ENCODE results near the gene RTTN.

RTTN gene

DNA sequence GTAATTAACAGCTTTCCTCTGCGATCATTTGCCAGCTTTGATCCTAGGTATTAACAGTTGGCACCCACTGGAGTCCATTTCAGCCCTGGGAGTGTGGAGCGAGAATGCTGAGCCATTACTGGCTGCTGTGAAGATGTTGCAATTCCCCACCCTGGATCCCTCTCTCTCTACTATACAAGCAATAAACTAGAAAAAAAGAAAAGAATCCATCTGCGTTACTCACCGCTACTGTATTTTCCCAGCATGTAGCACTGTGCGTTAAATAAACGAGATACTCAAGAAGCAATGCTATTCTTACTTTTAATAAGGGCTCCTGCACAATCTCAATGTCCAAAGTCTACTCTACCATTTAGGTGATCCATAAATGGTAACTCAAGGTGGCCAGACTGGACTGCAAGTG lies 8.5 kb downstream of the RTTN start:
- no peak for DNase-seq (ENCODE audit: low read depth)

DNA sequence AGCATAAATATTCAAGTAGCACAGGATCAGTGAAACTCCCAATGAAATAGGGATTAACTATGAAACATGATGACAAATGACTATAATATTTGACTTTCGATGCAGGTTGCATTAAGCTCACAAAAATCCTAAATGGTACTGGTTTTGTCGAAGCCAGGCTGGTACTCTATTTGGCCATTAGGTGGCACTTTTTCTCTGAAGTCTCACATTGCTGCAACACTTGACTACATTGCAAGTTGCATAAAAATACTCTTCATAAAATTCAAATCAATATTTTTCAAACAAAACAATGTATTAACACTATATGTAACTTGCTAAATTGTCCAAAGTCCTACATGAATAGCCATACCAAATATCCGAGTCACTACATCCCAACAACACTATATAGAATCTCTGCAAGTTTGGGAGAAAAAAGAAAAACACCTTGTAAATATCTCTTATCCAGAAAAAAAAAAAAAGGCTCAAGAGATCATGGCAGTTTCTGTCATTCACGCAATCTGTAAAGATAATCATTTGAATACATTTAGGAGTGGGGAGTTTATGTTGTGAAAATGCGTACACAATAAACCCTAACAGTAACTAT lies 9.5 kb downstream of the RTTN start:
- DNase-seq (ENCODE audit: low read depth): no peak

DNA sequence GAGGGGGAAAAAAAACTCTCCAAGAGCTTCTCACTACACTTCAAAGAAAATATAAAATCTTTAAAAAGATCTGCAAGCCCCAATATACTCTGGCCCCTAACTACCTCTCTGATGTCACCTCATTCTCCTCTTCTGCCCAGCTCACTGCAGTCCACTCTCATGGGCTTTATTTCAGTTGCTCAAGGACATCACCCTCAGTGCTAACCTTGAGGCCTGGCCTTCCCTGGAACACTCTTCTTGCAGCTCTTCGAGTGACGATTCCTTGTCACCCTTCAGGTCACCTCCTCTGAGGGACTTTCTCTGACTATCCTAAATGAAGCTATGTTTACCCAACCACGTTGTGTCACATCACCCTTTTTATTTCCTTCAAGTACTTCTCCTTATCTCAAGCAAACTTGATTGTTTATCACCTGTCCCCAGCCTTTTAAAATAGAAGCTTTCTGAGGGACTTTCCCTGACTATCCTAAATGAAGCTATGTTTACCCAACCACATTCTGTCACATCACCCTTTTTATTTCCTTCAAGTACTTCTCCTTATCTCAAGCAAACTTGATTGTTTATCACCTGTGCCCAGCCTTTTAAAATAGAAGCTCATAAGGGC lies 10.4 kb downstream of the RTTN start:
- no peak for DNase-seq (ENCODE audit: low read depth)

DNA sequence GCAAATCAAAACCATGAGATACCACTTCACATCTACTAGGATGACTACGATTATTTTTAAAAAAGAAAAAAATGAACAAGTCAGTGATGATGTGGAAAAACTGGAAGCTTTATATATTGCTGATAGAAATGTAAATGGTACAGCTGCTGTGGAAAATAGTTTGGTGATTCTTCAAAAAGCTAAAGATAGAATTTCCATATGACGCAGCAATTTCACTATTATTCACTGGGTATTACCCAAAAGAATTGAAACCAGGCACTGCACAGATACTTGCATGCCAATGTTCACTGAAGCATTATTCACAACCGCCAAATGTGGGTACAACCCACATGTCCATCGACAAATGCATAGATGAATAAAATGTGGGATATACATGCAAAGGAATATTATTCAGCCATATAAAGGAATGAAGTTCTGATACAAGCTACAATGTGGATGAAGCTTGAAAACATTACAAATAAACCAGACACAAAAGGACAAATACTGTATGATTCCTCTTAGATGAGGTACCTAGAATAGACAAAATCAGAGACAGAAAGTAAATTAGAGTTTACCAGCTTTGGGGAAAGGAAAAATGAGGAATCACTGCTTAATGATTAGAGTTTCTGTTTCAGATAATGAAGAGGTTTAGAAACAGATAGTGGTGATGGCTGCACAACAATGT lies 11.1 kb downstream of the RTTN start:
- no peak for DNase-seq (ENCODE audit: low read depth)

DNA sequence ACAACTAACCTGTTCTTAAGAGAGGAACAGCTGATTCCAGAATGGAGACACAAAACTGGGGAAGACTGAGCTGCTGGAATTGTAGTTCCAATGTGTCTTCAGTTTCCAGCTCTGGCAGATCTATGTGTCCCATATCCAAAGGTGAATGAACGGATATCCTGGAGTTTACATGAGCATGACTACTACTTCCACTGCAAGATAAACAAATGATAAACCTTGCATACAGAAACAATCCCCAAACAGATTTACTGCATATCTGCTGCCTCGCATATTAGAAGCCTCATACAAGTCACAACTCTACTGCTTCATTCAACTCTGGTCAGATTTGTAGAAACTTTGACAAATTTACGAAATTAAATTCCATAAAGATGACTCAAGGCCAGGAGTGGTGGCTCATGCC lies 15.0 kb downstream of the RTTN start:
- DNase-seq (ENCODE audit: low read depth): no peak

DNA sequence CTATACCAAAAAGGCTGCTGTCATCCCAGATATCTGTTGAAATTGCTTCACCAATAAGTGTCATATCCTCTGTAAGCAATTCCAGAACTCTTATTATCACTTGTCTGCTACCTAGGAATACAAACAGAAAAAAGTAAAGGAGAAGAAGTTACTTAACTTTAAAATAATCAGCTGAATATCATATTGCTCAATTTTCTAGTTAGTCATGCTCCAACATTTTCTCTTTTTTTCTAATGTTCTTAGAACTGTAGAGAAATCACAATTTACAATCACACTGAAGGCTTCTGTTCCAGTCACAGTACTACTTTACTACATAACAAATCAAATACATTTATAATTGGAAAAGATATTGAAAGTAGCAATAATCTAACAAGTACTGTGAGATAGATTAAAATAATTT lies 17.4 kb downstream of the RTTN start:
- DNase-seq (ENCODE audit: low read depth): no peak

DNA sequence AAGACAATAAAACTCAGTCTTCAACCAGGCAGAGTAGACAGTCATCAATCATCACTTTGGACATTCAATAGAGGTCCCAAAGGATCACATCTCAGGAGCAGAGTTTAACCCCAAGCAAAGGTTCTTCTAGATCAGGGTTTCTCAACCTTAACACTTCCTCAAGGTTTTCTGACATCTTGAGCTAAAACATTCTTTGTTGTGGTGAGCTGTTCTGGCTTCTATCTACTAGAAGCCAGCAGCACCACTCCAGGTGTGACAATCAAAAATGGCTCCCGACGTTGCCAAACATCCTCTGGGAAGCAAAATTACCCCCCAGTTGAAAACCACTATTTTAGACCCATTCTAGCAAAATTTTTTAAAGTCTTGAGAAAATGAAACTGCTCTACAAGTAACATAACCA lies 22.0 kb downstream of the RTTN start:
- DNase-seq (ENCODE audit: low read depth): no peak

DNA sequence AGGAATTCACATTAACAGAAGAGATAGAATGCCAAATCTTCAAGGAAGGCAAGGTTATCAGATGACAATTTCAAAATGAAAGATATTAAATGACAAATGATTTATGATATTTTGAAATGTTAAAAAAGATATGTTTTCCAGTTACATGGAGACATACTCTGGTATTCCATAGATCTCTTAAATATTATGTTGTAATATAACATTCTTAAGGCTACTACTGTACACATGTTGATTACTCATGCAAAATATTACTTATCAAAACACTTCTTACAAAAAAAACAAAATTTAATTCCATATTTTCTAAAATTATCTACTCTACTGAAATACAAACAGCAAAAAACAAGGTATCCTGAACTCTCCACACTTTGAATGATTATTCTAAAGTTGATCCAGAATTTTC lies 22.9 kb downstream of the RTTN start:
- no peak for DNase-seq (ENCODE audit: low read depth)

DNA sequence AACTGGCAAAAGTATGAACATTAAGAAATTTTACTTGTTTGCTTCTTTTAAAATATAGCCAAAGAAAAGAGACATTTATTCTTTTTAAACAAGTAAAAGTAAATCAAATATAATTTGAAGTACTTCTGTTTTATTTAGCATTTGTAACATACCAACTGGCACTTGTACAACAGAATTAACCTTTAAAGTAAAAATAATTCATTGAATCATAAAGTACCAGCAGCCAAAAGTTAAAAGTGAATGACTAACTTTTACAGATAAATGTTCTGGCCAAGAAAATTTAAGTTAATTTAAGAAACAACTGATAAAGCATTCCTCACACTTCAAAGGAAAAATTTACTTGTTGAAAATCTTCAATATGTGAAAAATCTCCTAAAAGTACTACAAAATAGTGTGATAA lies 23.8 kb downstream of the RTTN start:
- no peak for DNase-seq (ENCODE audit: low read depth)

DNA sequence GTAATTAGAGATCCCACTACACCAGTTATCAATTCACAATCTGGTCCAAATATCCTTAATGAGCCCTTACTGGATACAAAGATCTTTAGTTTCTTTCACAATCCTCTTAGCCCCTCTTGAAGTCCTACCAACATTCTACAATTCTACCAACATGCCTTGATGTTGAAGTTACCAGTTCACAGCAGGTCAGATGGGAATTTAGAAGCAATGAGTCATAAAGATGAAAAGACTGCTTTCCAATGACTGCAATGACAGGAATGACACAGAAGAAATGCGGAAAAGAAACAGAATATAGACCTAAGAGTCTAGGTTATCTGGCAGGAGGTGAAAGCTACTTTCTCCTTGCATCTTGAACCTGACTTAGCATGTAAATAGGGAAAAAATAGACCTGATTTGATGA lies 24.5 kb downstream of the RTTN start:
- DNase-seq (ENCODE audit: low read depth): no peak

DNA sequence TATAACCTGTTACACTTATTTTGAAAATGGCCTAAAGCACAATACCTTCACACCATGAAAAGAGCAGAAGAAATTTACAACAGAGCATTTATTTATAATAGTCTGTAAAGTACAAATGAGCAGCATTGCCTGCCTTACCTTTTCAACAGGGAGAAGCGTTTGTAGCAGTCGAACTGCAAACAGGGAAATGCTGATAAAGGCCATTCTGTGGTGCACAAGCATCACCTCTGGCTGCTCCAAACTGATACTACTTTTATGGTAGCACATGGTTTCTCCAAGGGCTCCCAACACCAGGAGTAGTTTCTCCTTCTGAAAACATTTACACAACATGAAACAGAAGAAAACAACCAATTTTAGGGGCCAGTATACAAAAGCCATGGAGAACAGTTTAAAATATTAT lies 28.9 kb downstream of the RTTN start:
- DNase-seq (ENCODE audit: low read depth): no peak

DNA sequence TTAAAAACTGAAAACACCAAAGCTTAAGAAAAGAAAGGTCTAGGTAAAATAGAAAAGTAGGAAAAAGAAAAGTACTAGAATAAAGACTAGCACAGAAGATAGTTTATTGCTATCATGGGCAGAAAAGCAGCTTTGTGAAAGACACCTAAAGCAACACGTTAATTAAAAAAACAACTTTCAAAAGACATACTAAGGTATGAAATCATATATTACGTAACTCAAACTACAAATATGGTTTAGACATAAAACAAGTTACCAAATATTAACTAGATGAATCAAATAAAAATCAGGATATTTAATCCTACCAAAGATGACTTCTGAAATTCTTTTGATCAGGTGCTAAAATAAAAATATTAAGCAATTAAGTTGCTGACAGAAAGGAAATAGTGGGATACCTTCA lies 30.3 kb downstream of the RTTN start:
- DNase-seq (ENCODE audit: low read depth): no peak

DNA sequence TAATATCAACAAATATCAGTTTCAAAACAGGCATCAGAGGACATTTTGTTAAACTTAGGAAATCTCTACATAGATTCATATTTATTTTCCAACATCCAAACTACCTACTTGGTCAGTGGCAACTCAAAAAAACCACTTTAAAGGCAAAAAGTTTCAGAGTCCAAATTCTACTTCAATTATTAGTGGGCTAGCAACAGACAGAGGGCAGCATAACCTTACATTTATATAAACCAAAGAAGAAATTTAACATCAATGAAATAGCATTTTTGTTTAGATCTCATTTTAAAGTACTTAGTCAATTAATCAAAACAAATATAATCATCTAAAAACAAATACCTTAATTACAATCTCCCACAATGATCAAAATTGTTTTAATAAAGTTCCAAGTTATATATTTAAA lies 33.3 kb downstream of the RTTN start:
- DNase-seq (ENCODE audit: low read depth): no peak

DNA sequence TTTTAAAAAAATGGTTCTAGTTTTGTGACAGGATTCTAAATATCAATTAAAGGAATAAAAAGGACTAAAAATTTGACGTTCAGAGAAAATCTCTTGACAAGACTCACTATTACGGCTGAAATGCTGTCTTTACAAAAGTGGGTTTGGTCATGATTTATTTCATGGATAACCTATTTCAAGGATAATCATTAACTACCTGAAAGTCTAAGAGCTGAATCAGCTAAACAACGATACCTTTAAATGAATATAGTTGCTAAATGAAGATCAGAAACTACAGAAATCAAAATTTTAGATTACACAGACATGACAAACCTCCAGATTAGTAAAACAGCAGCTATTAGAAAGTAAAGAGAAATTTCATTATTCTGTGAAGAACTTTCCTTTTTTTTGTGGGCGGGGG lies 35.7 kb downstream of the RTTN start:
- DNase-seq (ENCODE audit: low read depth): no peak

DNA sequence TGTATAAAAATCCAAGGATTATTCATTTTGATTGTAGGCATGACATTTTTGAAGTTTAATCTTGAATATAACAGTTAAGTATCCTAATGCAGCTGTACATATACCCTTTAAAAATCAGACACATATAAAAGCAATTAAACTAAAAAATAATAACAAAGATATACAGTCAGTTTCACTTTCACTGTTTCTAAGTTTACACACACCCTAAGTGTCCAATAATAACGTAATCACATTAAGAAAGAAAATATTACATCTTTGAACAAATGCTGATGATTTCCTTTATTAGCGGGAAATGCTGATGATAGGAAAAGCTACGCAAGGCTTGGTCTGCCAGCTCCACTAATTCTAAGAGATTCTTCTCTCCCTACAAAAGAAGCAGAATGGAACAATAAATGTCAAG lies 38.8 kb downstream of the RTTN start:
- no peak for DNase-seq (ENCODE audit: low read depth)

DNA sequence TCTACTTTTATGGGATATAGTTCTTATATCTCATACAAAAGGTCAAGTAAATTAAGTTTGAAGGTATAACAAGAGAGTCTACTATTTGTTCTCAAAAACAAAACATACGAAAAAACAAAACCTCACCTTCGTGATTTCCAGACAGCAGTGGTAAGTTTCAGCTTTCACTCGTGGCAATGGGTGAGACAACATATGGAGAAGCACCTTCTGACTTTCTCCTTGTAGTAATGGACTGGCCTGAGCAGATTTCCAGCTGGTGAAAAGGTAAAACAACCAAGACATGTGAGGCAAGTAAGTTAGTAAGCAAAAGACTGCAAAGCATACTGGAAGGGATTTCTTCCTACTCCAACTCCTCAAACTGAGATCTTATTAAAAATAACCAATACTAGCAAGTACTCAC lies 39.6 kb downstream of the RTTN start:
- DNase-seq (ENCODE audit: low read depth): no peak

DNA sequence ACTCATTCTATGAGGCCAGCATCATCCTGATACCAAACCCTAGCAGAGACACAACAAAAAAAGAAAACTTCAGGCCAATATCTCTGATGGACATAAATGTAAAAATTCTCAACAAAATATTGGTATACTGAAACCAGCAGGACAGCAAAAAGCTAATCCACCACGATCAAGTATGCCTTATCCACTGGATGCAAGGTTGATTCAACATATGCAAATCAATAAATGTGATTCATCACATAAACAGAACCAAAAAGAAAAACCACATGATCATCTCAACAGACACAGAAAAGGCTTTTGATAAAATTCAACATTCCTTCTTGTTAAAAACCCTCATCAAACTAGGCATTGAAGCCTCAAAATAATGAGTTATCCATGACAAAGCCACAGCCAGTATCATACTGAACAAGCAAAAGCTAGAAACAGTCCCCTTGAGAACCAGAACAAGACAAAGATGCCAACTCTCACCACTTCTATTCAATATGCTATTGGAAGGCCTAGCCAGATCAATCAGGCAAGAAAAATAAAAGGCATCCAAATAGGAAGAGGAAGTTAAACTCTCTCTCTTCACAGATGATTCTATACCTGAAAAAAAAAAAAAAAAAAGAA lies 45.3 kb downstream of the RTTN start:
- no peak for DNase-seq (ENCODE audit: low read depth)

DNA sequence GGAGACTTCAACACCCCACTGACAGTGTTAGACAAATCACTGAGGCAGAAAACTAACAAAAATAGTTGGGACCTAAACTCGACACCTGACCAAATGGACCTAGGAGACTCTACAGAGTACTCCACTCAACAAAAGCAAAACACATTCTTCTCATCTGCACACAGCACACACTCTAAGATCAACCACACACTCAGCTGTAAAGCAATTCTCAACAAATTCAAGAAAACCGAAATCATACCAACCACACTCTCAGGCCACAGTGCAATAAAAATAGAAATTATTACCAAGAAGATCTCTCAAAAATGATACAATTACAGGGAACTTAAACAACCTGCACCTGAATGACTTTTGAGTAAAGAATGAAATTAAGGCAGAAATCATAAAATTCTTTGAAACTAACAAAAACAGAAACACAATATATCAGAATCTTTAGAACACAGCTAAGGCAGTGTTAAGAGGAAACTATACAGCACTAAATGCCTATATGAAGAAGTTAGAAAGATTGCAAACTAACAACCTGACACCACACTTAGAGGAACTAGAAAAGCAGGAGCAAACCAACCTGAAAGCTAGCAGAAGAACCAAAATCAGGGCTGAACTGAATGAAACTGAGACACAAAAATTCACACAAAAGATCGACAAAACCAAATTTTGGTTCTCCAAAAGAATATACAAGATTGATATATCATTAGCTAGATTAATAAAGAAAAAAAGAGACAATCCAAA lies 46.3 kb downstream of the RTTN start:
- no peak for DNase-seq (ENCODE audit: low read depth)

DNA sequence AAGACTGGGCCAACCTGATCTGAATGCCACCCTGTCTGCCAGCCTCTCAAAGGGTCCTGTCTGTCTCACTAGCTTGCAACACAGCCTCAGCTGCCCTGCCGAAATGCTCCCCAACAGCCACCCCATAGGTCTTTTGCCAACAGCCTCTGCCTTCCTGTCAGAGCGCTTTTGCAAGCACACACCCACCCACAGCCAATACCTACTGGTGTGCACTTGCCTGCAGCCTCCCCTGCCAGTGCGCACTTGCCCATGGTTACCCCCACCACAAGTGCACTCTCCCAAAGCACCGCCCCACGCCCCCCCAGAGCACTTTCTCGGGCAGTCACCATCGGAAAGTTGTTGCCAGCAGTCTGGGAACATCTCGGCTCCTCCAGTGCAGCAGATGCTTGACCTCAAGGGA lies 48.6 kb downstream of the RTTN start:
- no peak for DNase-seq (ENCODE audit: low read depth)

DNA sequence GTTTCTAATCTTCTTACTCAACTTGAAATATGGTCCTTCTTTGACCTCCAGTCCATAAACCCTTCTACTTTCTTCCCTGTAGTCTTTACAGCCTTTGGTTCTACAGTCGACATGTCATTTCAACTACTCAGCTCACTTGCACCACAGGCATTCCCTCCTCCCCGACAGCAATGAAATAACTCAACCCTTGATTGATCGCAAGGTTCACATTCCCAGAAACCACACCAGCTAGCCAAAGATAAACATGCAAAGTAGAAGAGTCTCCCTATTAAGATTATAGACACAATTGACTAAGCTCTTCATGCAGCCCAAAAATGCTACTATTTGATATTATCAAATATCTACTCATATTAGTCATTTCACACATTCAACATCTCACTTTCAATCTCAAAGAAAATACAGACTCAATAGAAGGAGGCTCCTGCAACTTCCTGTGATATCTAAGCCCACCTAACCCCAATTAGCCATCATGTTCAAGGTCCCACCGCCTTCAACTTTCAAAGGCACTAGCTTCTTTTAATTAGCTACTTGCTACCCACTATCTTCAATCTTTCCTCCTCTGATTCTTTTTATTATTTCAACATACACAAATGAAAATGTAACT lies 50.8 kb downstream of the RTTN start:
- no peak for DNase-seq (ENCODE audit: low read depth)

DNA sequence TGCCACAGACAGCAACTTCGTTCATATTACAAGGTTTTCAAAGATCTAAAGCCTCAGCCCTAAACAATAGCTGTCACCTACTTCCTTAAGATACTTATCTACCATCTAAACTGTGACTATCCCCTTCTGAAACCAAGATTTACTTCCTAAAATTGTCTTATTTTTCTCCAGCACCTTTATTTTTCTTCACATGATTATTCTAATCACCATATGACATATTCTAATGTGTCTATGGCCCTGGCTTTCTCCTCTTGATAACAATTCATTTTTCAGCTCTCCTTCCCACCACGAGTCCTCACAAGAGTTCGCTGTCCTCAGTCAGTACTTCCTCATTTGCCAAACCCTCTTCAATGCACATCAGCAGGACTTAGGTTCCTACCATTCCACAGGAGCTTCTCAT lies 53.9 kb downstream of the RTTN start:
- no peak for DNase-seq (ENCODE audit: low read depth)

DNA sequence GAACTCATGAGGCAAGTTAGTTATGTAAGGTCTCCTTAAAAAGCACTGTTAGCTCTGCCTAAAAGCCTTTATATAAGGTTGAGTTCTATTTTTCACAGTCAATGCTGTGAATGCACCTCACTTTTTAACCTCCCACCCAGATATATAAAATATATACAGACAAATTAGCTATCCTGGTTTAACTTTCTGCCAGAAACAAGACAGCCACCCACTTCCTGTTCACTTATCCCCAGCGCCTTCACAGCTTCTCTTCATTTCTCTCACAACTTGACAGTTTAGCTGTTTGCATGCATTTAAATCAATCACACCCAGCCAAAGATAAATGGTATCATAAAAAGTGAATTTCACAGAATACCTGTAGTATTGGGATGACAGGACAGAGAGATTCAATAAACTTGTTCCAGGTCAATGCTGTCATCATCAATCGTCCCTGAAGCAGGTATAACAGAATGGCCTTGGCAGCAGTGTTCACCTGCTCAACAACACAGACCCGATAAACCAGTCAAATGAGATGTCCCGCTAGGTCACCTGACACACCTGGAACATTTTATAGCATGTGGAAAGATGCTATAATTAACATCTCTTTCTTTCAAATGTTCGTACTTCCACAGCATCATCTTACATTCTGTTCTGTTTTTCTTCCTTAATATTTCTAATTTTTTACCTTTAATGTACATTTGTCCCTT lies 55.7 kb downstream of the RTTN start:
- DNase-seq (ENCODE audit: low read depth): no peak

Measured in stimulated activated CD8-positive, alpha-beta memory T cell treated with anti-CD3 and anti-CD28 coated beads, Interleukin-15, amount 100 ng/mL, for 1 hour (primary cell).